CD14-positive monocyte (primary cell): ENCODE measurements around the gene SLC4A8. TPM values are rescaled to one million over a fixed set of nuclear protein-coding genes. Genes with fewer than 3 reads are reported as not detected.

Experiments
- DNase-seq, 3 donors: peaks; one replicate each; pipeline ENCODE4 v3.0.0-alpha.2; 2011 to 2022
- H2AFZ ChIP-seq: 2 replicates; pipeline ENCODE4 v1.6.0; 2012; ENCODE audit warnings: mild to moderate bottlenecking, low read depth, low read length, inconsistent platforms; ENCODE audit not compliant: insufficient read depth, poor library complexity, severe bottlenecking
- H3K27ac ChIP-seq, 2 donors: 1 replicate in 1 of 2; 2 replicates in 1 of 2; pipeline ENCODE4 v1.5.1; 2012 to 2013; ENCODE audit warnings: low read length in 2 of 2, control low read depth in 1 of 2, inconsistent platforms in 1 of 2, low read depth in 1 of 2, mild to moderate bottlenecking in 1 of 2
- H3K27me3 ChIP-seq, 2 donors: one replicate each; pipeline versions ENCODE4 v1.6.0 to v1.6.1; 2011 to 2013; ENCODE audit warnings: low read length in 2 of 2; ENCODE audit not compliant: control insufficient read depth in 2 of 2, insufficient read depth in 2 of 2
- H3K36me3 ChIP-seq, 2 donors: replicated peaks in 1 of 2; 1 replicate in 1 of 2; 2 replicates in 1 of 2; pipeline versions ENCODE4 v1.5.1 to v1.6.1; 2012 to 2013; ENCODE audit warnings: low read length in 2 of 2, control low read depth in 1 of 2, inconsistent platforms in 1 of 2, mild to moderate bottlenecking in 1 of 2; ENCODE audit not compliant: insufficient read depth in 2 of 2, control insufficient read depth in 1 of 2
- H3K4me1 ChIP-seq, 2 donors: 1 replicate in 1 of 2; 2 replicates in 1 of 2; pipeline versions ENCODE4 v1.5.1 to v1.6.1; 2012 to 2013; ENCODE audit warnings: low read length in 2 of 2, control low read depth in 1 of 2, inconsistent platforms in 1 of 2, mild to moderate bottlenecking in 1 of 2, moderate library complexity in 1 of 2; ENCODE audit not compliant: insufficient read depth in 2 of 2, control insufficient read depth in 1 of 2
- H3K4me2 ChIP-seq: replicated peaks from 2 replicates; pipeline ENCODE3; 2012; ENCODE audit warnings: low read length, moderate library complexity, mild to moderate bottlenecking; ENCODE audit not compliant: poor library complexity, severe bottlenecking; ENCODE audit errors: extremely low read depth
- H3K4me3 ChIP-seq, 3 experiments: fragments of 200-600 bp in 1 of 3; sonication (generic) in 1 of 3; replicated peaks in 1 of 3; 1 replicate in 2 of 3; 2 replicates in 1 of 3; pipeline ENCODE4 v1.5.1; 2011 to 2013; ENCODE audit warnings: low read length in 3 of 3, mild to moderate bottlenecking in 3 of 3, control low read depth in 2 of 3, low read depth in 2 of 3, inconsistent platforms in 1 of 3, moderate library complexity in 1 of 3
- H3K79me2 ChIP-seq: 2 replicates; pipeline ENCODE4 v1.6.0; 2012; ENCODE audit warnings: mild to moderate bottlenecking, control low read depth, inconsistent platforms, low read length, moderate library complexity; ENCODE audit not compliant: insufficient read depth
- H3K9ac ChIP-seq: 2 replicates; pipeline ENCODE4 v1.6.0; 2017; ENCODE audit warnings: low read length, mild to moderate bottlenecking; ENCODE audit not compliant: insufficient read depth, poor library complexity, severe bottlenecking
- H3K9me3 ChIP-seq, 2 donors: replicated peaks in 1 of 2; 1 replicate in 1 of 2; 2 replicates in 1 of 2; pipeline versions ENCODE4 v1.5.1 to v1.6.1; 2012 to 2013; ENCODE audit warnings: low read length in 2 of 2, control low read depth in 1 of 2; ENCODE audit not compliant: control insufficient read depth in 1 of 2, insufficient read depth in 1 of 2
- H4K20me1 ChIP-seq: 2 replicates; pipeline ENCODE4 v1.6.0; 2012; ENCODE audit warnings: mild to moderate bottlenecking, low read length, control low read depth, moderate library complexity; ENCODE audit not compliant: insufficient read depth
- H3K27ac Mint-ChIP-seq, 7 donors: one replicate each; pipeline ENCODE4 v1.8.0; 2020; ENCODE audit warnings: mild to moderate bottlenecking in 7 of 7, mixed read lengths in 7 of 7, moderate library complexity in 6 of 7, inconsistent platforms in 2 of 7
- H3K27me3 Mint-ChIP-seq, 3 donors: one replicate each; pipeline ENCODE4 v1.8.0; 2021 to 2022; ENCODE audit warnings: low read depth in 3 of 3, mild to moderate bottlenecking in 3 of 3, mixed read lengths in 3 of 3, moderate library complexity in 3 of 3, inconsistent platforms in 1 of 3
- H3K36me3 Mint-ChIP-seq, 2 donors: one replicate each; pipeline ENCODE4 v1.8.0; 2020; ENCODE audit warnings: mixed read lengths in 2 of 2, inconsistent platforms in 1 of 2, mild to moderate bottlenecking in 1 of 2
- H3K4me1 Mint-ChIP-seq: one replicate; pipeline ENCODE4 v1.8.0; 2020; ENCODE audit warnings: mild to moderate bottlenecking, mixed read lengths
- H3K4me3 Mint-ChIP-seq, 2 donors: one replicate each; pipeline ENCODE4 v1.8.0; 2020; ENCODE audit warnings: mild to moderate bottlenecking in 2 of 2, mixed read lengths in 2 of 2, moderate library complexity in 1 of 2
- H3K9me3 Mint-ChIP-seq, 7 donors: one replicate each; pipeline ENCODE4 v1.8.0; 2020 to 2022; ENCODE audit warnings: mixed read lengths in 7 of 7, mild to moderate bottlenecking in 6 of 7, moderate library complexity in 6 of 7, inconsistent platforms in 2 of 7
- CTCF ChIP-seq: fragments of 200-600 bp; IDR thresholded peaks from one replicate; pipeline ENCODE4 v1.8.0; 2022; ENCODE audit warnings: antibody characterized with exemption, mild to moderate bottlenecking
- WGBS: methylation state at CpG from one replicate; pipeline ENCODE4 v1.1.5; 2013; ENCODE audit warnings: missing lambda C conversion rate; ENCODE audit not compliant: insufficient coverage; 5-methylcytosine and 5-hydroxymethylcytosine counted together
- intact Hi-C, 2 donors: fragments of 100-400 bp; cut with micrococcal nuclease; formaldehyde crosslinking; loops; one replicate each; pipeline versions ENCODE4 v1.15.0 to v1.15.1; 2023
- polyA plus RNA-seq, 3 donors: library from polyadenylated mRNA; depleted of rRNA in 1 of 3; unstranded in 2 of 3; stranded (reverse) in 1 of 3; fragments of 300-500 nt in 2 of 3; fragments of >200 nt in 1 of 3; fragmentation: Illumina TruSeq in 2 of 3; gene quantifications; 1 replicate in 2 of 3; 2 replicates in 1 of 3; pipeline ENCODE4 v1.2.3, GENCODE V29; 2012 to 2021

SLC4A8 gene
- polyA plus RNA-seq, 3 donors: 1.9 to 5.4 (median 2.3) TPM

GRCh38 chr12:51421266-51421884 lies 3.3 kb upstream of the SLC4A8 start:
- DNase-seq: peak; percentile 29 to 46 (median 40)
- intact Hi-C loops: loop anchor here (5.0 to 10.0 kb wide), 3 partner anchors 393 to 601 kb away; a partner anchor contains a TSS

GRCh38 chr12:51424094-51424661 lies 453 bp upstream of the SLC4A8 start:
- peaks cover 11% of the 10 kb centered on the region for H3K4me1 Mint-ChIP-seq
- H3K36me3 Mint-ChIP-seq: no peaks in the 10 kb centered on the region
- peaks cover 0 to 4% (median 0%) of the 10 kb centered on the region in 7 donors for H3K9me3 Mint-ChIP-seq
- no peak overlapping the region for H3K9ac ChIP-seq
- no peaks in the 10 kb centered on the region for H4K20me1 ChIP-seq
- H3K4me3 ChIP-seq: peak overlapping the region in 1 of 3 experiments; percentile 70
- H3K27me3 ChIP-seq: peaks cover 10 to 26% of the 10 kb centered on the region in 2 donors
- no peak for DNase-seq
- no peaks in the 10 kb centered on the region for H3K79me2 ChIP-seq
- TF ChIP-seq CTCF: no peak
- no peaks in the 10 kb centered on the region for H3K36me3 ChIP-seq
- no peaks in the 10 kb centered on the region for H3K9me3 ChIP-seq
- H3K27ac ChIP-seq: no peak overlapping the region
- H3K4me1 ChIP-seq: peaks cover 10 to 11% of the 10 kb centered on the region in 2 donors
- H2AFZ ChIP-seq: peak overlapping the region; percentile 59
- H3K27me3 Mint-ChIP-seq: peaks cover 22 to 35% (median 25%) of the 10 kb centered on the region in 3 donors
- H3K4me3 Mint-ChIP-seq: peak overlapping the region; percentile 10 to 76
- 9% methylated on average over 6 of the region's 10 CpGs for WGBS
- intact Hi-C loops: loop anchor here (5.0 to 10.0 kb wide), 3 partner anchors 391 to 598 kb away; a partner anchor contains a TSS
- no peak overlapping the region for H3K27ac Mint-ChIP-seq
- H3K4me2 ChIP-seq: peak overlapping the region; percentile 68

More at GRCh38 chr12:51421266-51421884, 3.3 kb upstream of the SLC4A8 start:
- H3K27ac ChIP-seq: no peak overlapping the region
- H3K4me1 Mint-ChIP-seq: peaks cover 11% of the 10 kb centered on the region
- no peak overlapping the region for H3K4me3 Mint-ChIP-seq
- H3K27ac Mint-ChIP-seq: peak overlapping the region in 1 of 7 donors; percentile 22
- peaks cover 10 to 24% of the 10 kb centered on the region in 2 donors for H3K27me3 ChIP-seq
- no peak overlapping the region for H3K4me2 ChIP-seq
- H3K79me2 ChIP-seq: no peaks in the 10 kb centered on the region
- H3K36me3 Mint-ChIP-seq: no peaks in the 10 kb centered on the region
- TF ChIP-seq CTCF: peak; percentile 79
- no peaks in the 10 kb centered on the region for H4K20me1 ChIP-seq
- no peaks in the 10 kb centered on the region for H3K9me3 ChIP-seq
- H2AFZ ChIP-seq: no peak overlapping the region
- H3K9ac ChIP-seq: no peak overlapping the region
- H3K4me1 ChIP-seq: peaks cover 10 to 11% of the 10 kb centered on the region in 2 donors
- H3K9me3 Mint-ChIP-seq: peaks cover 0 to 4% (median 0%) of the 10 kb centered on the region in 7 donors
- peaks cover 21 to 31% (median 24%) of the 10 kb centered on the region in 3 donors for H3K27me3 Mint-ChIP-seq
- H3K4me3 ChIP-seq: no peak overlapping the region
- WGBS: 50% methylated on average over 2 of the region's 5 CpGs
- H3K36me3 ChIP-seq: no peaks in the 10 kb centered on the region
